ENCODE data around the gene RASA4B. TPM values are rescaled to one million over a fixed set of nuclear protein-coding genes. Genes with fewer than 3 reads are reported as not detected.
A peak's percentile ranks its signal among the peaks of the same experiment; 100 is the strongest.

The RASA4B gene
- total RNA-seq, 1 donor from 2014 or later, result 16.1 TPM

DNA sequence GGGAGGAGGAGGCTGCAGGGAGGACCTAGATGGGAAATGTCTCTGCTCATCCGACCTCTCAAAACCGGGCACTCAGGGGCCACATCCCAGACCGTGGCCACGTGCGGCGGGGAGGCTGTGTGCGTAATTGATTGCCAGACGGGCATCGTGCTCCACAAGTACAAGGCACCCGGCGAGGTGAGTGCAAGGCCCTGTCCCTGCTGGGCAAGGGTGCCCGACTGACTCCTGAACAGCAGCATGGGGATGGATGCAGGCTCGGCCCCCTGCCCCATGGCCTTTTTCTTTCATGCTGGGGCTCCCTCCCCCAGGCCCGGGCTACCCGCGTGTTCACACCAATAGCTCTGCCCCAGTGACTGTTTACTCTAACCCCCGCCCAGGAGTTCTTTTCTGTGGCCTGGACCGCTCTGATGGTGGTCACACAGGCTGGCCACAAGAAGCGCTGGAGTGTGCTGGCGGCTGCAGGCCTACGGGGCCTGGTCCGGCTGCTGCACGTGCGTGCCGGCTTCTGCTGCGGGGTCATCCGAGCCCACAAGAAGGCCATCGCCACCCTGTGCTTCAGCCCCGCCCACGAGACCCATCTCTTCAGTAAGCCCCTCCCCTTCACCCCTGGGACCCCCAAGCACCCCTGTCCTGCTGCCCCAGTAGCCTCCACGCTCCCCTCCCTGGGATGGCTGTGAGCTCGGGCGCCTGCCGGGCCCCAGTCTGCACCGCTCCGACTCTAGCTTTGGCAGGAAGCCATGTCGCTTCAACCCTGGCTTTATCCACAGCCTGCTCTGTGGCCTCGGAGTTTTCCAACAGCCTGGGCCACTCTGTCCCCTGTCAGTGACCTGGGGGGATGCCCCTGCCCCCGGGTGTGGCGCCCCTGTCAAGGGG lies 48.9 kb downstream of the RASA4B start:
- POLR2A ChIA-PET, result interaction anchor here (1.0 kb wide), 1 partner anchor 18 kb away, joined by 3 read pairs; no protein-coding TSS in a partner anchor
- H3K27me3 Mint-ChIP-seq, result no peaks in the 10 kb centered on the region

DNA sequence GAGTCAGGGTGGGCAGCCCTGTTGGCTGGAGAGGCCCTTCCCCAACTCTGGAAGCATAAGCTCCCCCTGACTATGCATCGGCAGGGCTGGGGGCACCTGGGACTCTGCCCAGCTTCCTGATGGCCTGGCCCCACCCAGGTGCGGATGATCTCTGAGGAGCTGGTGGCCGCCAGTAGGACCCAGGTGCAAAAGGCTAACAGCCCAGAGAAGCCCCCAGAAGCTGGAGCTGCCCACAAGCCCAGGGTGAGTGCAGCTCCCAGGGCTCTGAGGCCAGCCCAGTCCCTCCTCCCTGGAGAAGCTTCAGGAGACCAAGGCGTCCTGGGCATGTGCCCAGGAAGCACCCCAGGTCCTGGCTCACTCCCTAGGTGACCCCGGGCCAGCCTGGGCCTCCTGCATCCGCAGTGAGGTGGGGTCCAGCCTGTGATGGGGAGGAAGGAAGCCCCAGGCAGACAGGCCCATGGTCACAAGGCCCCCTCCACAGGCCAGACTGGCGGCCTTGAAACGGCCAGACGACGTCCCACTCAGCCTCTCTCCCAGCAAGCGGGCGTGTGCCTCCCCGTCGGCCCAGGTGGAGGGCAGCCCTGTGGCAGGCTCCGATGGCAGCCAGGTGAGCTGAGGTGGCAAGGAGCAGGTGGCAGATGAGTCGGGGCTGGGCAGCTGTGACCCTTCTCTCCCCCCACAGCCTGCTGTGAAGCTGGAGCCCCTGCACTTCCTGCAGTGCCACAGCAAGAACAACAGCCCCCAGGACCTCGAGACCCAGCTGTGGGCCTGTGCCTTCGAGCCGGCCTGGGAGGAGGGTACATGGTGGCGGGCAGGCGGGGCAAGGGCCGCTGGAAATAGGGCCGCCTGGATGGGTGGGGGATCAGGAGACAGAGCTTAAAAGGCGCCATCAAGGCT lies 49.7 kb downstream of the RASA4B start:
- intact Hi-C loops (cut with micrococcal nuclease), result loop anchor here (5.0 kb wide), 1 partner anchor 181 kb away; the partner anchor contains the start of gene SH2B2
- no peak overlapping the region for H3K4me3 Mint-ChIP-seq
- TF ChIP-seq, protein P1, sequence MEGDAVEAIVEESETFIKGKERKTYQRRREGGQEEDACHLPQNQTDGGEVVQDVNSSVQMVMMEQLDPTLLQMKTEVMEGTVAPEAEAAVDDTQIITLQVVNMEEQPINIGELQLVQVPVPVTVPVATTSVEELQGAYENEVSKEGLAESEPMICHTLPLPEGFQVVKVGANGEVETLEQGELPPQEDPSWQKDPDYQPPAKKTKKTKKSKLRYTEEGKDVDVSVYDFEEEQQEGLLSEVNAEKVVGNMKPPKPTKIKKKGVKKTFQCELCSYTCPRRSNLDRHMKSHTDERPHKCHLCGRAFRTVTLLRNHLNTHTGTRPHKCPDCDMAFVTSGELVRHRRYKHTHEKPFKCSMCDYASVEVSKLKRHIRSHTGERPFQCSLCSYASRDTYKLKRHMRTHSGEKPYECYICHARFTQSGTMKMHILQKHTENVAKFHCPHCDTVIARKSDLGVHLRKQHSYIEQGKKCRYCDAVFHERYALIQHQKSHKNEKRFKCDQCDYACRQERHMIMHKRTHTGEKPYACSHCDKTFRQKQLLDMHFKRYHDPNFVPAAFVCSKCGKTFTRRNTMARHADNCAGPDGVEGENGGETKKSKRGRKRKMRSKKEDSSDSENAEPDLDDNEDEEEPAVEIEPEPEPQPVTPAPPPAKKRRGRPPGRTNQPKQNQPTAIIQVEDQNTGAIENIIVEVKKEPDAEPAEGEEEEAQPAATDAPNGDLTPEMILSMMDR (IDR thresholded peaks at IDR 0.05), result no peak
- H3K4me1 Mint-ChIP-seq, result peaks cover 25% of the 10 kb centered on the region
- H3K9me3 Mint-ChIP-seq, result no peaks in the 10 kb centered on the region
- DNase-seq (no peak), ATAC-seq (ENCODE audit: low read depth) (no peak)
- no peaks in the 10 kb centered on the region for H3K27me3 Mint-ChIP-seq
- H3K36me3 Mint-ChIP-seq (ENCODE audit: low read depth), result peaks cover 30% of the 10 kb centered on the region
- H3K27ac Mint-ChIP-seq, result no peak overlapping the region
- POLR2A ChIA-PET, result interaction anchor here (0.5 to 1.0 kb wide), 3 partner anchors 18 to 61 kb away, joined by 3 read pairs; no protein-coding TSS in a partner anchor
- CTCF ChIA-PET, result interaction anchor here (0.6 kb wide), 1 partner anchor 70 kb away, joined by 3 read pairs; no protein-coding TSS in a partner anchor

More for the DNA sequence above, 48.9 kb downstream of the RASA4B start:
- no peak overlapping the region for H3K27ac Mint-ChIP-seq
- no peak for DNase-seq
- H3K4me3 Mint-ChIP-seq, result no peak overlapping the region
- intact Hi-C loops (cut with micrococcal nuclease), result loop anchor here (5.0 kb wide), 1 partner anchor 181 kb away; the partner anchor contains the start of gene SH2B2
- H3K36me3 Mint-ChIP-seq (ENCODE audit: low read depth), result peaks cover 38% of the 10 kb centered on the region
- no peak for ATAC-seq (ENCODE audit: low read depth)
- TF ChIP-seq, protein P1 (IDR thresholded peaks at IDR 0.05), result no peak
- peaks cover 22% of the 10 kb centered on the region for H3K4me1 Mint-ChIP-seq
- CTCF ChIA-PET, result no interaction called here
- H3K9me3 Mint-ChIP-seq, result no peaks in the 10 kb centered on the region

DNA sequence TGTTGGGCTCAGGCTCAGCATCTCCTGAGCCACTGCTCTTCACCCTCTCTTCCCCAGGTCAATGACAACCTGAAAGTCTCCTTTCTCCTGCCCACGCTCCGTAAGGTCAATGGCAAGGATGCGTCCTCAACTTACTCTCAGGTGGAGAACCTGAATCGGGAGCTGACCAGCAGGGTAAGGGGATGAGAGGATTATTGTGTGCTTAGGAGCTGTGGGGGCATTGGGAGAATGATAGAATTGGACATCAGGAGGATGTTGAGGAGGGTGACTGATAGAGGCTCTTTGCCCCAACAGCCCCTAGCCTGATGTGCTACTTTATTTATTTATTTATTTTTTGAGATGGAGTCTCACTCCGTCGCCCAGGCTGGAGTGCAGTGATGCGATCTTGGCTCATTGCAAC lies 51.5 kb downstream of the RASA4B start:
- no peak for DNase-seq
- H3K27me3 Mint-ChIP-seq, result no peaks in the 10 kb centered on the region
- peak overlapping the region; percentile 90 for H3K4me3 Mint-ChIP-seq
- H3K27ac Mint-ChIP-seq, result no peak overlapping the region
- no peaks in the 10 kb centered on the region for H3K9me3 Mint-ChIP-seq
- TF ChIP-seq, protein P1 (IDR thresholded peaks at IDR 0.05), result no peak
- CTCF ChIA-PET, result interaction anchor here (2.1 to 4.9 kb wide), 2 partner anchors 53 to 61 kb away, joined by 12 to 19 read pairs; no protein-coding TSS in a partner anchor
- ATAC-seq (ENCODE audit: low read depth), result no peak
- intact Hi-C loops (cut with micrococcal nuclease), result loop anchor here (5.0 kb wide), 1 partner anchor 179 kb away; the partner anchor contains the start of gene SH2B2
- H3K4me1 Mint-ChIP-seq, result peaks cover 30% of the 10 kb centered on the region
- H3K36me3 Mint-ChIP-seq (ENCODE audit: low read depth), result peaks cover 16% of the 10 kb centered on the region
- POLR2A ChIA-PET, result interaction anchor here (1.2 to 3.1 kb wide), 4 partner anchors 34 to 61 kb away, joined by 5 to 13 read pairs (median 8); no protein-coding TSS in a partner anchor

DNA sequence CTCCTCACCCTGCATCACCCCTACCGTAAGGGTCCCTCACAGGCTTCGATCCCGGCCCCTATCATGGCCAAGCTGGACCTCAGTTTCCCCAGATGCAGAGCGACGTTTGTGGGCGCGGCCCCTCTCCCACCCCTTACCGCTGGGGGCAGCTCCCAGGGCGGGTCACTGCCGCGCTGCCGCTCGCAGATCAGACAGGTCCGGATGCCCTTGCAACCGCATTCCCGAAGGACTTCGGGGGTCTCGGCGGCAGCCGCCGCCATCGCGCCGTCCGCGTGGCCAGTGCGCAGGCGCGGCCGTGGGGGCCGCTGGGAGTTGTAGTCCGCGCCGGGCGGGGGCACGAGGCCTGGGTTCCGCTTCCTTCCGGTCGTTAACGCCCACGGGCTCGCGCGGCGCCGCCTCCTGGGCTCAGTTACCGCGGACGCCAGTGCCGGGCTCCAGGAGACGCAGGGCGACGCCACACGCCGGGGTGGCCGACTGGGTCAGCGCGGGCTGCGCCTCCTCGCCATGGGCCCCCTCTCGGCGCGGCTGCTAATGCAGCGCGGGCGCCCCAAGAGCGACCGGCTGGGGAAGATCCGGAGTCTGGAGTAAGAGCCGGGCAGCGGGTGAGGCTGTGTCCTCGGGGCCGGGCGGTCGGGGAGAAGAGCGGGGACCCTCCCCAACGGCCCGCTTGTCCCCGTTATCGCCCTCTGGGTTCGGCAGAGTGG lies 52.8 kb downstream of the RASA4B start, which contains the start of the genes ALKBH4 and LRWD1:
Gene ALKBH4, minus strand, starts transcription at position 287 of the 704 bp plus-strand sequence. Its CDS starts 27 bp downstream, at position 260.
Gene LRWD1, plus strand, starts transcription at position 408 of the 704 bp plus-strand sequence. Its CDS starts 97 bp downstream, at position 505.
- peaks cover 11% of the 10 kb centered on the region for H3K36me3 Mint-ChIP-seq (ENCODE audit: low read depth)
- DNase-seq (peak; percentile 96), ATAC-seq (ENCODE audit: low read depth) (peak; percentile 96)
- H3K4me1 Mint-ChIP-seq, result peaks cover 33% of the 10 kb centered on the region
- H3K4me3 Mint-ChIP-seq, result peak within 1 kb of the TSS; percentile 90
- peak within 1 kb of the TSS; percentile 72 for H3K27ac Mint-ChIP-seq
- ChIA-PET CTCF (interaction anchor here (2.1 to 4.9 kb wide), 2 partner anchors 52 to 59 kb away, joined by 12 to 19 read pairs; no protein-coding TSS in a partner anchor), POLR2A (interaction anchor here (0.6 to 3.1 kb wide), 15 partner anchors 11 to 69 kb away, joined by 3 to 13 read pairs (median 4); partner anchors contain the start of genes ORAI2 and PRKRIP1)
- intact Hi-C loops (cut with micrococcal nuclease), result loop anchor here (1.0 to 5.0 kb wide), 6 partner anchors 19 to 177 kb away; partner anchors contain the start of genes ORAI2, PRKRIP1 and SH2B2
- no peaks in the 10 kb centered on the region for H3K27me3 Mint-ChIP-seq
- no peaks in the 10 kb centered on the region for H3K9me3 Mint-ChIP-seq
- TF ChIP-seq, protein P1 (IDR thresholded peaks at IDR 0.05), result no peak
